ENCODE measurements around the gene ALKBH4.
A peak's percentile ranks its signal among the peaks of the same experiment; 100 is the strongest.
"Not testable (repeated sequence)": the region's sequence is repeated elsewhere in the genome, so short reads cannot be mapped to it uniquely, and the experiment has no call there.

The ALKBH4 gene

GRCh38 chr7:102454932-102455331, 9.7 kb downstream of the ALKBH4 start:
- not testable (repeated sequence) for DNase-seq

DNA sequence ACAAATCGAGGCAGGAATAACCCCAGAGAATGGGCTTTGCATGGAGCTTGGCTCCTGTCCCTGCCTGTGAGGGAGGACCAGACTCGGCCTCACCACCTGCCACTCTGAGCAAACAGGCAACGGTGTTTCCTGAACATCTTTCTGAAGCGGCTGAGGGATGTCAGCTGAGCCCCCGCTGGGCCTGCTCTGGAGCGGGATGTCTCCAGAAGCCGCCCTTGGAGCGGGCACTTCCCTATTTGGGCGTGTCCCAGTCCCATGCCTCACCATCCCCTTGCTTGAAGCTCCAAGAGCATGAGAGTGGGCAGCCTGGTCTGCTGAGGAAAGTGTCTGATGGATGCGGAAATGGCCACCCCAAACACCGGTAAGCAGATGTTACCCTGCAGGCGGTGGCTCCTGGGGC, 10.2 kb downstream of the ALKBH4 start:
- peak; percentile 32 to 74 for DNase-seq

- DNase-seq, result no peak
Observed at GRCh38 chr7:102453319-102453718, 11.3 kb downstream of the ALKBH4 start.

DNA sequence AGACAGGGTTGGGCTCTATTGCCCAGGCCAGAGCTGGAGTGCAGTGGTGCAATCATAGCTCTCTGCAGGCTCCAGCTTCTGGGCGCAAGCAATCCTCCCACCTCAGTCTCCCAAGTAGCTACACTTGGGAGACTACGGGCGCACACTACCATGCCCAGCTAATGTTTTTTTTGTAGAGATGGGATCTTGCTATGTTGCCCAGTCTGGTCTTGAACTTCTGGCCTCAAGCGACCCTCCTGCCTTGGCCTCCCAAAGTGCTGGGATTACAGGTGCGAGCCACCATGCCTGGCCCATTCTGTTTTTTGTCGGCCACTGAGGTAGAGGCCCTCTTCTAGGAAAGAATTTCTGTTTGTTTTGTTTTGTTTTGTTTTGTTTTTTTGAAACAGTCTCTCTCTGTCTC, 12.2 kb downstream of the ALKBH4 start:
- DNase-seq, result no peak

DNA sequence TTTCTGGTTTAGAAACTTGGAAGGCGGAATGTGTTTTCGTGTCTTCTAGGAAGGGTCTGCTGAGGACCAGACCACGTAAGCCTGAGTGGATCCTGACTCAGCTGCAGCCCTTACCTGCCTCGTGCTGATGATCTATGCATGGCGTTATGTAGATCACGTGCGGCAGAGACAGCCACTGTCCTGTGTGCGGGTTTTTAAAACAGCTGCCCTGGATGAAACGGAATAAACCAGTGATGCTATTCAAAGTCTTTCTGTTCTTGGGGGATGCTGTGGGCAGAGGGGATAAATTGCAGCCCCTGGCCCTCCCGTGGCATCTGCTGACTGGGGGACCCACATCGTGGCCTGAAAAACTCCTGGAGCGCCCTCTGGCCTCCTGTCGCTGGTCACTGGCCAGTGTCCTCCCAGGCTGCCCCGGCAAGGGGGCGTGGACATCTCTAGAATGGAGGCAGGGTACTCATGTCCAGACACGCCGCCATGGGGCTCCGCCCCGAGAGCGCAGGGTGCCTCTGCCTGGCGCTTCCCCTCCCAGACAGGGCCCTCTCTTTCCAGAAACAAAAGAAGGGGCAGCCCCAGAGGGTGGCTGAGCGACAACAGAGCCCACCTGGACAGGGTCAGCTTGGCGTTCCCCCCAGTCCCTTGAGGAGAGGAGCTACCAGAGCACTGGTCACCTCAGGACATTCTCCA, 13.2 kb downstream of the ALKBH4 start:
- DNase-seq, result no peak

DNA sequence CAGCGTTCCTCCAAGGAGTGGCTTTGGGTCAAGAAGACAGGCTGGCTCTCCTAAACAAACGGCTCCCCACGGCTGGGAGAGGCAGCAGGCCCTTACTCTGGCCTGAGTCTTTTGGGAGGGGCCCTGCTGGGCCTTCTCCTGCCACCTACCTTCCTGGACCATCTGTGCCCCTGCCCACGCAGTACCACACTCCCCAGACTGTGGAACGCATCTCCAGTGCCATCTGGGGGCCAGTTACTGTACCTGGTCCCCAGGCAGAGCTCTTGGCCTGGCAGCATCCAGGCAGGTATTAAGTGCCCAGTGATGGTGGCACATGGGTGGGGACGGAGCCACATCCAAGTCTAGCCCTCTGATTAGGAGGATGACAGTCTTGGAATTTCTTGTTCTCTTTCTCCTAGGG, 14.4 kb downstream of the ALKBH4 start:
- peak; percentile 30 to 58 for DNase-seq

- no peak for DNase-seq
Observed at GRCh38 chr7:102449136-102449535, 15.5 kb downstream of the ALKBH4 start.

- no peak for DNase-seq
Observed at GRCh38 chr7:102447311-102447710, 17.4 kb downstream of the ALKBH4 start.

DNA sequence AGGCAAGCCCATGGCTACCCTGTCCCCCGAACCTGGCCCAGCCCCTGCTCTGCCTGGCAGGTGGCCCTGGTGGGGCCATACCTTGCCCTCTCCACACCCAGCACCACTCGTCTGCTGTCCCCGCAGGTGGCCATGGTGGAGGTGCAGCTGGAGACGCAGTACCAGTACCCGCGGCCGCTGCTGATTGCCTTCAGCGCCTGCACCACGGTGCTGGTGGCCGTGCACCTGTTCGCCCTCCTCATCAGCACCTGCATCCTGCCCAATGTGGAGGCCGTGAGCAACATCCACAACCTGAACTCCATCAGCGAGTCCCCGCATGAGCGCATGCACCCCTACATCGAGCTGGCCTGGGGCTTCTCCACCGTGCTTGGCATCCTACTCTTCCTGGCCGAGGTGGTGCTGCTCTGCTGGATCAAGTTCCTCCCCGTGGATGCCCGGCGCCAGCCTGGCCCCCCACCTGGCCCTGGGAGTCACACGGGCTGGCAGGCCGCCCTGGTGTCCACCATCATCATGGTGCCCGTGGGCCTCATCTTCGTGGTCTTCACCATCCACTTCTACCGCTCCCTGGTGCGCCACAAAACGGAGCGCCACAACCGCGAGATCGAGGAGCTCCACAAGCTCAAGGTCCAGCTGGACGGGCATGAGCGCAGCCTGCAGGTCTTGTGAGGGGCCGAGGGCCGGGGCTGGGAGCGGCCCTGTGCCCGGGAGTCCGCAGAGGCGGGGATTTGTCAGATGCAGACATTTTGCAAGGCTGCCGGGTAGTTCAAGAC, 18.1 kb downstream of the ALKBH4 start:
- DNase-seq, result no peak

GRCh38 chr7:102445674-102446071, 19.0 kb downstream of the ALKBH4 start:
- no peak for DNase-seq

DNA sequence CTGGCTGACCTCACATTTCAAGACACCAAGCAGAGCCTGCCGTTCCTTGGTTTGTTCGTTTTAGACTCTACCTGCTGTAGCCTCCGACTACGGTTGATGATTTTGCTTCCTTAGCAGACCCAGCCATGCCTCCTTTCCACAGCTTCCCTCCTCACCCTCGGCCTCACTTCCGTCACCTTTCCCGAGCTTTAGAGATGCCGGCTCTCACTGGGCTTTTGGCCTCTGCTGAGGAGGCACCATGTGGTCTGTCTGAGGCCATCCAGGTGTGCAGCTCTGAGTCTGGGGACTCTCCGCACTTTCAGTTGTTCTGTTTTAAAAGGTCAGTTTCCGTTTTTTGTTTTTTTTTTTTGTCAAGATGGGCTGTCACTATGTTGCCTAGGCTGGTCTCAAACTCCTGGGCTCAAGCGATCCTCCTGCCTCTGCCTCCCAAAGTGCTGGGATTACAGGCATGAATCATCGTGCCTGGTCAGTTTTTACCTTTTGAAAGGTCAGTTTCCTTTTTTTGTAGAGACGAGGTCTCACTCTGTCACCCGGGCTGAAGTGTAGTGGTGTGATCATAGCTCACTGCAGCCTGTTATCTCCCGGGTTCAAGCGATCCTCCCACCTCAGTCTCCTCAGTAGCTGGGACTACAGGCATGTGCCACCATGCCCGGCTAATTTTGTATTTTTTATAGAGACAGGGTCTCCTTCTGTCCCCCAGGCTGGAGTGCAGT, 19.5 kb downstream of the ALKBH4 start:
- no peak for DNase-seq

DNA sequence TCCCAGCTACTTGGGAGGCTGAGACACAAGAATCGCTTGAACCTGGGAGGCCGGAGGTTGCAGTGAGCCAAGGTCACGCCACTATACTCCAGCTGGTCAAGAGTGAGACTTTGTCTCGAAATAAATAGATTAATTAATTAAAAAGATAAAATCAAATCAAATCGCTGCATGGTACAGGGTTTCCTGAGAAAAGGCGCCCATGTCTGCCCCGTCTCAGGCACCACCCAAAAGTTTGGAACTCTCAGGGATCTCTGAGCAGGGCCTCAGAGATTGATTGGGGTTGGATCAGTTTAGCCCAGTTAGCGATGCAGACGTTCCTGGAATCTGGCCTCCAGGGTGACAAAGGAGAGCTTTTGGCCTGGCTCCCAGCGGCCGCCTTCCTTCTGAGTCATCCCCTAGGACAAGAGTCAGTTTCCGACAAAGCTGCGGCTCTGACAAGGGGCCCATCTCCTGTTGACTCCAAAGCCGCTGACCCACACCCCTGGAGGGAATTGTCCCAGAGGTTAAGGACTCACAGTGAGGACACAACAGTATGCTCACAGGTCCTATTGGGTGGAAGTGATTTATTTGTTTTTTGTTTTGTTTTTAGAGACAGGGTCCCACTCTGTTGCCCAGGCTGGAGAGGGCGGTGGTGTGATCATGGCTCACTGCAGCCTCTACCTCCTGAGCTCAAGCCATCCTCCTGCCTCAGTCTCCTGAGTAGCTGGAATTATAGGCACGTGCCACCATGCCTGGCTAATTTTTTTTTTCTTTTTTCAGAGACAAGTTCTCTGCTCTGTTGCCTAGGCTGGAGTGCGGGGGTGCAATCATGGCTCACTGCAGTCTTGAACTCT, 24.5 kb downstream of the ALKBH4 start:
- no peak for DNase-seq

- DNase-seq, result no peak
Observed at GRCh38 chr7:102436118-102436517, 28.5 kb downstream of the ALKBH4 start.

- DNase-seq, result no peak
Observed at GRCh38 chr7:102434039-102434486, 30.6 kb downstream of the ALKBH4 start.

DNA sequence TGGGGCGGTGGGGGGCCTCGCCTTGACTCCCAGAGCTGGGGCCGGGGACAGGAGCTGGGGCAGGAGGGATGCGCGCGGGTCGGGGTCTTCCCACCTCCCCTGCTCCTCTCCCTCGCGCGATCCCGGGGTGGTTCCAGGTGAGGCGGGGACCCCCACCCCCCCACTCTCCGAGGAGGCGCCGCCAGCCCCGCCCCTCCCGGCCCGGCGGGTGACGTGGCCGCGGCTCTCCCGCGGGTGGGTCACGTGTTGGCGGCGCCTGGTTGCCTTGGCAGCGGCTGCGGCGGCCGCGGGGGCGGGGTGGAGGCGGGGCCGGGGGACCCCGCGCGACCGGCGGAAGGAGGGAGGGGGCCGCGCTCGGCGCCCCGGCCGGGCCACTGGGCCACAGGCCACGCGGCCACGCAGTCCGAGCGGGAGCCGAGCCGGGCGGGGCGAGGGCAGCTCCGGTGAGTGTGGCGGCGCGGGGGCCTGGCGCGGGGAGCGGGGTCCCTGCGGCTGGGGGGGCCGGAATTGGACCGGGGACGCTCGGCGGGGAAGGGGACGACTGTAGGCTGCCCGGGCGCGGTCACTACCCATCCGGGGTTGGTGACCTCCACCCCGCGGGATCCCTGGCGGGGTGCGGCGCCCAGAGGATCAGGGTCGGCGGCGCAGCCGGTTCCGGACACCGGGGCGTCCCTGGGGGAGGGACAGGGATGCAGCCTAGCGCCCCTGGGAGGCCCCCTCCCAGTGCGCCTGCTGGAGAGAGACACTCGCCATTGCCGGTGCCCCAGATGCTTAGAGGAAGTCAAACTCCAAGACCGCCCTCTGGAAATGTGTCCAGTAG, 31.2 kb downstream of the ALKBH4 start, which contains the start of gene ORAI2:
TSS of gene ORAI2 (plus strand) at position 357 of the 820 bp plus-strand sequence. CDS start 5,382 bp downstream, outside the sequence.
- DNase-seq, result peak; percentile 40 to 73

- no peak for DNase-seq
Observed at GRCh38 chr7:102432442-102433218, 32.0 kb downstream of the ALKBH4 start.

- DNase-seq, result peak in 1 of 2 donors; percentile 36
Observed at GRCh38 chr7:102431617-102432298, 32.9 kb downstream of the ALKBH4 start.

DNA sequence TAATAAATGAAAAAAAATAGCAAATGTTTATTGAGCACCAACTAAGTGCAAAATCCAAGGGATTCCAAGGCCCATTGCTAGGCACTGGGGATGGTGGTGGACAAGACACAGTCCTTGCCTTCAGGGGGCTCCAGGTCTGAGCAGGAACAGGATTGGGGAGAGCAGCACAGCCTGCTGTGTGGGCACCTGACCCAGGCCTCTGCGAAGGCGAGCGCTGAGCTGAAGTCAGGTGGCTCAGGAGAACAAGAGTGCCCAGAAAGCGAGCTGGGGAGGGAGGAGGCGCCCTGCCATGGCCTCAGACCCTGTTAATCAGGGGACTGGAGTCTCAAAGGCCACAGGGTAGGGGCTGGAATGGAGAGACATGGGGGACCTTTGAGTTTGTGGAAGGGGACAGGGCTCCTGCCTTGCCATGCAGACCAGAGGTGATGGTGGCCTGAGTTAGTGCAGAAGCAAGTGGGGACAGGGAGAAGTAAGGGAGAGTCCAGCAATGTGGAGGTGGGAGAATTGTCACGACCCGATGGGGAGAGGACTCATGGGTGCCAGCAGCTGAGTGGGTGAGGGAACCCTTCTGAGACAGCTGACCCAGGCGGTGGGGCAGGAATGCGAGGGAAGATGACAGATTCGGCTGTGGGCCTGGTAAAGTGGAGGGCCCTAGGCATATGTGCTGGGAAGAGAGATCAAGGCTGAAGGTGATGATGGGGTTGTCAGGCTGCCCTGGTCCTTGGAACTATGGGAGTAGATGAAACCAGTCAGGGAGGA, 35.3 kb downstream of the ALKBH4 start:
- peak in 1 of 2 donors; percentile 26 for DNase-seq

- peak; percentile 14 to 36 for DNase-seq
Observed at GRCh38 chr7:102427019-102427405, 37.7 kb downstream of the ALKBH4 start.

Data from inflammatory macrophage (primary cell).